GM21723 (cell line): Measurements from ENCODE around the gene CKS2.
"Not testable (repeated sequence)": the region's sequence is repeated elsewhere in the genome, so short reads cannot be mapped to it uniquely, and the experiment has no call there.

Source experiments
- ATAC-seq: cut with Tn5 transposase; IDR thresholded peaks from one replicate; pipeline ENCODE4 v1.9.1; 2021; ENCODE audit warnings: mild to moderate bottlenecking, moderate library complexity; ENCODE audit not compliant: unreplicated experiment

Gene CKS2

DNA sequence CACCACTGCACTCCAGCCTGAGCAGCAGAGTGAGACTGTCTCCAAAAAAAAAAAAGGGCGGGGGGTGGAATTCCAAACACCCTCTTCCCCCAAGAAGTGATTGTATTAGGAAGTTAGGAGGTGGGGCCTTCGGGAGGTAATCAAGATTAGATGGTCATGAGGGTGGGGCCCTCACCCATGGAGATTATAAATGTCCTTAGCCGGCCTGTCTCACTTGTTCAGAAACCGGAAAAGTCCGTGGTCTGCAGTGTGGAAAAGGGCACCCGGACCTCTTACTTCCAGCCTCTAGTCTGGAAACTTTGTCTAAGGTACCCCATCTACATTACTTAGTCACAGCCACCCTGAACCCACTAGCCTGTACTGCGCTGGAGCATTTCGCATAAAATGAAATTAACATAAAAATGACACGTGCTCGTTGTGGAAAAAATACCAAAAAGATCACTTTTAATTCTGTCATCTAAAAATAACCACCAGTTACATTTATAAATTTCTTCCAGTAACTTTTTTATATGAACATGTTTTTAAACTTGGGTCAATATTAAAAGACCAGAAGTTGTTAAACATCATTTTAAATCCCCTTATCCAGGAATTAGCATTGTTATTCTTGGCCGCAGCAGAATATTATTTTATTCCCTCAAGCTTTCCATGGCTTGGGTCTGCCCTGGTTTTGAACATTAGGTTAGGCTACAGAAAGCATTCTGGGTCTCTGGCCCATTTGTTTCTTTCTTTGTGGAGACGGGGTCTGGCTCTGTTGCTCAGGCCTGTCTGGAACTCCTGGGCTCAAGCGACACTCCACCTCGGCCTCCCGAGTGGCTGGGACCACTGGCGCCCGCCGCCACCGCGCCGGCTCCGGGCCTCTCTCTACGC is 1.2 kb upstream of the CKS2 start:
- no peak for ATAC-seq

DNA sequence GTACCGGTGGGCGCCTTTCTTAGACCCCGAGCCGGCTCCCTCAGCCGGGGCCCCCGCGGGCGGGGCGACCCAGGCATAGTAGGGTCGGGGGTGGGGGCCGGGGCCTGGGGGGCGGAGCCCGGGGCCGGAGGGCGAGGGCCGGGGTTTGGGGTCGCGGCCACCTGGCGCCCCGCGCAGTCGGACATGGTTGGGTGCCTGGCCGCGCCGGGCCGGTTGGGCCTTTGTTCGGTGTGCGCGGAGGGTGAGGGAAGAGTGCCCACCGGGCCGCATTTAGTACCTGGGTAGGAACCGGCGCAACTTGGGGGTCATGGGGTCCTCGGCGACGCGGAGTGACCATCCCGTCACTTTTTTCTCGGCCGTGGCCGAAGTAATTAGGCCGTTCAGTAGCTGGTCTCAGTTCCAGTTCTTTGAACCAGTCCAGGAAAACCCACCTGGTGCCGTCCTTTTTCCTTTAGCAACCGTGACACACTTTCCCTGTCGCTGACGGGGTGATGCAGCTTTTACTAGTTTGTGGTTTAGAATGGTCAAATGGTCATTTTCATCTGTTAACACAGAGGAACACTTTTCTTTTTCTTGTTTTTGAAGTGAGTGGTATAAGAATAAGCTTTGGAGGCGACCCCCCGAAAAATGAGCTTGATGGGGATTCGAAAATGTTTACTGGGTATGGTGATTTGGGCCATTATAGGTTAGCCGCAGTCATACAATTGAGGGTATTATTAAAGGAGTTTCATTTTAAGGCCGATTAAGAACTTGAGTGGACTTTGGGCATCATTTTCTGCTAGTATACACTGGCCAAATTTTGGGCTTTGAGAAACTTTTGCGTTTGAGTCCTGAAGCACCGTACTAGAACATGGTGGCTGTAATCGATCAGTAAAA is 589 bp downstream of the CKS2 start:
- peak; percentile 9 for ATAC-seq

DNA sequence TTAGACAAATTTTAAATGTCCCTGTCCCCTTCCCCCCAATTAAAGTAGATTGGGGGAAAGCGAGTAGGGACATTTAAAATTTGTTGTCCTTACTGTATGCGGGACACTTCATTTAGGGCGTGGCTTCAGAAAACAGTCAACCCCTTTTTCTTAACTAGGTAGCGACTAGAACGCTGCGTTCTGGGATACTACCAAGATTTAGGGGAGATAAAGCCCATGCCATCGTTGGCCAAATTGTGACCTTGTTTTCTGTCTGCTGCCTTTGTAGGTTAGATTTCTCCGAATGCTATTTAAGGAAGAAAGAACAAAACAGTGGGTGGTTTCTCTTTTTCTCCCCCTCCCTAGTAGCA is 1.2 kb downstream of the CKS2 start:
- ATAC-seq = no peak

DNA sequence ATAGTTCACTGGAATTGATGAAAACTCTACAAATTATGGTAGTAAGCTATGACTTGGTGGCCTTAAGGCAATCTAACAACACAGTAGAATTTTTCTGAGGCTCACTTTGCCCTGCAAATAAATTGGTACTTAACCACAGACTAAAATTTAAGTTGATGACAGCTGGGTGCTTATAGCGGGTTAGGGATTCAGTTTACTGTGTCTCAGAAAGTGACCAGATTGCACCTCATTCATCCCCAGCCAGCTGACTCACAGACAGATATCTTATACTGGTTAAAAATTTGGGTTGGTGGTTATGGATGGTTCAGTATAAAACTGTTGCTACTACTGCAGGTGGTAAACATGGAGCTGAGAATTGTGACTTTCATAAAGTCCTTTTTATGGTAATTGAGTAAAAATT is 2.8 kb downstream of the CKS2 start:
- ATAC-seq = no peak

DNA sequence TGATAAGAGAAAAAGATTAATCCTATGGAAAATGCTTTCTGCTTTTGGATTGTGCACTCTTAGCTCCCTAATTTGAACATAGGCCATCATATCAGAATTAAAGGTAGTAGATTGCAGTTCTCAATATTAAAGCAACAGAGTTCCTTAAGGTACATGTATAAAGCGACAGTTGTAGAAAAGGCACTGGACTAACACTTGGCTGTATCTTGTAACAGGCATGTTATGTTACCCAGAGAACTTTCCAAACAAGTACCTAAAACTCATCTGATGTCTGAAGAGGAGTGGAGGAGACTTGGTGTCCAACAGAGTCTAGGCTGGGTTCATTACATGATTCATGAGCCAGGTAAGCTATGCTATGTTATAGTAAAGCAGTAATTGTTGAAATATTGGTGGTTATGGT is 4.0 kb downstream of the CKS2 start:
- ATAC-seq = no peak

DNA sequence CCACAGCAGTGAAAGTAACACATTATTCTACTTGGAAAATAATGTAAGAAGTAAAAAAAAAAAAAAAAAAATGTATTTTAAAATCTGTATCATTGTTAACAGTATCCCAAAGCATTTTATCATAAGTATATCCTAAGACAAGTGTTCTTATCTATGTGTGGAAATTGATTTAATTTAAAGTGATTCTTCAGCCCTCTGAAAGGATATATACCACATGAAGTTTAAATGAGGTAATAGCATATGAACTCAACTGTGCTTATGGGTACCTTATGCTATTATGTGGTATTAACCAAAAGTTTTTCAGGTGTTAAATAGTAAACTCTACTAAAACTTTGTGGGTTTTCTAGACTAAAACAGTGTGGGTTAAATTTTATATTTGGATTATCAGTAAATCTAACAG is 4.5 kb downstream of the CKS2 start:
- no peak for ATAC-seq

DNA sequence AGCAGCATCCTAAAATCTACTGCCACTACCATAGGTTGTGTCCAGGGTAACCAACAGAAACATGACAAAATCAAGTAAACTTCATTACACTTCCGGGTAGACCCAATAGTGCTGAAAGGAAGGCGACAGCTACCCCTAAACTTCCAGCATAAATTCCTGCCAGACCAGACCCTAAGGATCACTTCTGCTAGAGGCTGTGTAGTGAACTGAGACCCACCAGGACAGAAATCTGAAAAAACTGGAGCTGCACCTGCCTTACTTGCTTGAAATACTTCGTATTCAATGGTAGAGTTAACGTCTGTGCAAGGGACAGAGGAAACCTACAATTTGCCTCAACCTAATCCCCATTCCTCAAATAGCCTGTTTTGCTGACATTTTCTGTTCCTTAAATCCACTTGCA is 6.3 kb downstream of the CKS2 start:
- ATAC-seq = no peak

DNA sequence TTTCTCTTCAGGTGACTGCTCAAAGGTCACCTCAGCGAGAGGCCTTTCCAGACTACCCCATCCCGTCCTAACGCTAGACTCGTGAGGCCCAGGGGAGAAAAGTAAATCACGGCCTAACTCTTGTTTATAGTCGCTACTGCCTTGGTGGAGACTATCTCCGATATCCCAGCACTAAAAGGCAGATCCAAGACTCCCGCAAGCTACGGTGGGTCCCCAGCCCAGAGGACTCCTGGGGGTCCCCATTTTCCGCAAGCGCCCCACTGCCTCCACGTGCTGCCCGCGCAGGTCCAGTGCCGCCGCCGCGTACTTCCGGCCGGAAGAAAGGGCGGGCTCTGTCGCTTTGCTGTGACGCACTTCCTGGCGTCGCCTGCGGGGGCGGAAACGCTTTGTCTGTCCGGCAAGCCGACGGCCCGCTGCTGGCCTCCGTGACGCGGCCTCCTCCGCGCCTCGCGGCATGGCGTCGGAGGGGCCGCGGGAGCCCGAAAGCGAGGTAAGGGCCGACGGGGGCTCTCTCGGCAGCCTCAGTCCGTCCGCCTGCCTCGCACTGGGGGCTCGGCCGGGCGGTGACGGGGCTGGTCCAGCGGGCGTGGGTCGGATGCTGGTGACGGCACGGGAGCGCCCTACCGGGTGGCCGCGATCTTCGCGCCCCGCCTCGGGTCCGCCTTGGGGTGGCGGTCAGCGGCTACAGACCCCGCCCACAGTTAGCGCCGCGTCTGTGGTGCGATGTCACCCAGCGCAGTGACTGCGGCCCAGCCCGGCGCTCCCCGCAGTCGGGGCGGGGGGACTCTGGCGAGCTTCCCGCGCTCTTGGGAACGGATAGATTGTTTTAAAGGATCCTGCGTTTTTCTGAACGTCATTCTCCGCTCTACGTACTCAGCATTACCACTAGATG is 7.4 kb downstream of the CKS2 start, which contains the start of gene SECISBP2:
Gene SECISBP2, plus strand, starts transcription at position 378 of the 892 bp plus-strand sequence. Its CDS starts 77 bp downstream, at position 455.
- ATAC-seq = peak; percentile 88

DNA sequence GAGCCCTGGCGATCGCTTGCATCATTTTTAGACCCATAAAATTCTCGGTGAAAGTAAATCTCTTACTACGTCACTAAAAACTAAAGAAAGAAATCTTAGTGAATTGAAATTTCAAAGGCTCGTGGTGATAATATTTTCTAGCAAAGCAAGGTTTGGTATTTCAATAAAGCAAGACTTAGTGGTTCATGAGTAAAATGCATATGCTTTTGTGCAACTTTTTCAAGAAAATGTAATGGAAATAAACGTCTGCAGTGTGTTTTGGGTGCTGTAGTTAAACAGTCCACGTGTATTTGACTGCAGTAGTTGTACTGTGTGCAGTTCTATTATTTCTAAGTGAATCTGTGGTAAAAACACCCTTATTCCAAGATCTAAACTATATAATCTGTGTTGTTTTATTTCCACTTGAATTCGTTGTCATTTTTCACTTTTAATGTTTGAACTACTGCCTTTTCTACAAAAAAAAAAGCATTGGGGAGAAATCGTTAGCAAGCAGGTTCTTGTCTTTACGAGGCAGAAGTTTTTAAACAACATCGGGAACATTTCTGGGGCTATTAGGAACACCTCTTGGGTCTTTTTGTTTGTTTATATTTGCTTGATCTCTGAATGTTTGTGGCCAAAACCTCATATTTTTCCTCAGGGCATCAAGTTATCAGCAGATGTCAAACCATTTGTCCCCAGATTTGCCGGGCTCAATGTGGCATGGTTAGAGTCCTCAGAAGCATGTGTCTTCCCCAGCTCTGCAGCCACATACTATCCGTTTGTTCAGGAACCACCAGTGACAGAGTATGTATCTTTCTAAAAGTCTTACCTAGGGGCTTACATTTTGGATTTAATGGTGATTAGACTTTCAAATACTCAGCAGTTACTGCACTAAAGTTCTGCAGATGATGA is 8.3 kb downstream of the CKS2 start:
- no peak for ATAC-seq

DNA sequence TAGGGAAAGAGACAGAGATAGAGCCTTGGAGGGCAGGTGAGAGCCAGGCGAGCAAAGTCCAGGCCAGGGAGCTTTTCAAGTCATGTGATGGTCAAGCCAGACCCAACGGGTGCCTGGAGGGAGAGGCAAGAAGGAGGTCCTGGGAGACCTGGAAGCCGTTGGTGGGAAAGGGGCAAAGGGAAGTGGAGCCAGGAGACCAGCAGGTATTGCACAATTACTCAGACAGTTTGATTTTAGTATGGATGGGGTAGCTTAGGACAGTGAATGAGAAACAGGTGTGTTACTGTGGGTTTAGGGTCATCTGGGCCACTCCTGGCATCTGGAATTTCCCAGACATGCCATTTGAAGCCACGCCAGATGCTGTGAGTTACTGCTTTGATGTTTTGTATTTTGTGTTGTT is 12.4 kb downstream of the CKS2 start:
- ATAC-seq = no peak

DNA sequence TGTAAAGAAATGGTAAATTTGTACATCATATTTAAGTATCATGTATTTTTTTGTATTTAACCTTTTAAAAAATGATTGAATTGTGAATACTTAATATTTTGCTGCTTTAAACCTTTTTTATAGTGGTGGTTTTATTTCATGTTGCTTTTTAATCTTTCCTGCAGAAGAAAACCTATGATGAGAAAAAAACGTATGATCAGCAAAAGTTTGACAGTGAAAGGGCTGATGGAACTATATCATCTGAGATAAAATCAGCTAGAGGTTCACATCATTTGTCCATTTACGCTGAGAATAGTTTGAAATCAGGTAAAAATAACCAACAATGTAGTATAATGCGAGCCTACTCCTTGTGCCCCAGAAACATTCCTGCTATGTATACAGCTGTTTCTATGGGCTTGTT is 14.7 kb downstream of the CKS2 start:
- ATAC-seq = no peak

DNA sequence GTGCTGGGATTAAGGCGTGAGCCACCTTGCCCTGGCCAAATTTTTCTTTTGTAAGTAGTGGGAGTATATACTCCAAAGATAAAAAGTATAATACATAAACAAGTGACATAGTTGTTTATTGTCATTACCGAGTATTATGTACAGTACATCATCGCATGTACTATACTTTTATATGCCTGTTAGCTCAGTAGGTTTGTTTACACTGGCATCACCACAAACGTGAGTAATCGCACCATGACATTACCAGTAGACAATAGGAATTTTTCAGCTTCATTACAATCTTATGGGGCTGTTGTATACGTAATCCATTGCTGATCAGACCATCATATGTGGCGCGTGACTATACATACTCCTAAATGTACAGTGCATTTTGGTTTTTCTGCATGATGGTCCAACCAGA is 17.1 kb downstream of the CKS2 start:
- no peak for ATAC-seq

DNA sequence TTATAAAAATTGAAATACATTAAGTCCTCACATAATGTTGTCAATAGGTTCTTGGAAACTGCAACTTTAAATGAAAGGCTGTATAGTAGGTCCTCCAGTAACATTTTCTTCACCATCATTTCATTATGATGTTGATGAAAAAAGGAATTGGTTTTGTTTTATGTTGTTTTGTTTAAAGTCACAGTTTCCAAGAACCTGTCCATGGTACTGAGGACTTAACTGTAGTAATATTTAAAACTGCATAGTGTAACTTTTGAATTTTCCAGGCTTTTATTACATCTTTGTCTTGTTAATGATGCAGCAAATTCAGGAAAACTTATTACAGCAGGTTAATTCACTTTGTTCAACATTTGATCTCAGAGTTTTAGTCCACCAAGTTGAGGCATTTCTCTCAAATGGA is 18.9 kb downstream of the CKS2 start:
- no peak for ATAC-seq

DNA sequence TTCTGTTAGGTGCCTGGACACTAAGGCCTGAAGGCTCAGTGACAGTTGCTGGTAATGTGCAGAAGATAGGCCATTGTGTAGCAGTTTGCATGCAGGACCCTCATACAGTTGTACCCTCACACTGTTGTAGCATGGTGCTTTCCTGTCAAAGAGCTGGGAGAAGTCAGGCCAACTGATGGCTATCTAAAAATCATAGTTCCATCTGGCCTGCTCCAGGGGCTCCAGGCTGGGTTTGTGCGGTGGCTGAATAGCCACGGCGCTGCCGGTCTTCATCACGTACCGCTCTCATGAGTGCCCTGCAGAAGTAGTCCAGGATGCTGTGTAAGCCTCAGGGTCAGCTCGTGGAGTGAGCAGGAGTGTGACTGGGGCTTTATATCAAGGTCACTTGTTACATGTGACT is 19.5 kb downstream of the CKS2 start:
- no peak for ATAC-seq

DNA sequence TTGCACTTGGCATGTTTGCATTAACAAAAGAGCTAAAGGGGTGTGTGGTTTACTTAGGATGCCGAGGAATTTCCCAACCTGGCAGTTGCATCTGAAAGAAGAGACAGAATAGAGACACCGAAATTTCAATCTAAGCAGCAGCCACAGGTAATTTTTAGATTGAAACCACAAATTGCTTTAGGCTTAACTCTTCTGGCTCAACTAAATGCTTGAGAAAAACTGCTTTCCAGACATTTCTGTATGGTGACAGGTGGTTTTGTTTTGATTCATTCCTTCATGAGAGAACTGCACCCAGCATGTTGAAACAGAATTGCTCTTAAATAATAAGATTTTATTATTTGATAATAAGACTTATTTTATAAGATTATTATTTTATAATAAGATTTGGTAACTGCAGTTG is 28.8 kb downstream of the CKS2 start:
- ATAC-seq = peak; percentile 43

DNA sequence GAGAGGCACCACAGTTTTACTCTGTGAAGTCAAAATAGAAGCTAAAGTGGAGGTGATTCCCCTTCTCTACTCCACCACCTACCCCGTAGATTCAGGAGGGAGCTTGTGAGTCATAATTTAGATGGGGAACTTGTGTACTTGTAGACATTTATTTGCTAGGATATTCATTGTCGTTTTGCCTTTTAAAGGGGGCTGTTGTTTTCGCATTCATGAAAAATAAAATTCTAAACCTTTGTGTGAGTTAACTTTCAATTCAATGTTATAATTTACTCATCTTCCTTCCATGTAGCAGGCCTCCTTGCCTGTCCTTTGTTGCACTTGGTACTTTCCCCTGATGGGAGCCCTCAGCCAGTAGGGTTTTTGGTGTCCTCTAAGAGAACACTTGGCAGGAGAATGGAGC is 29.3 kb downstream of the CKS2 start:
- peak; percentile 84 for ATAC-seq

DNA sequence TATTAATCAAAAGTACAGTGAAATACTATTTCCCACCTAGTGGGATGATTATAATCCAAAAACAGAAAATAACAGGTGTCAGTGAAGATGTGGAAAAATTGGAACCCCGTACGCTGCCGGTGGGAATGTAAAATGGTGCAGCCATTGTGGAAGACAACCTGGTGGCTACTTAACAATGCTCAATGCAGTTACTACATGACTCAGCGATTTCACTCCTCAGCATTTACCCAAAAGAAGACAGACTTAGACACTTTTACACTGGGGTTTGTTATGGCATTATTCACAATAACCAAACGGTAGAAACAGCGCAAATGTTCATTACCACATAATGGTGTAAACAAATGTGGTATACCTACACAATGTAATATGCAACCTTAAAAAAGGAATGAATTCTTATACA is 31.2 kb downstream of the CKS2 start:
- ATAC-seq = no peak

DNA sequence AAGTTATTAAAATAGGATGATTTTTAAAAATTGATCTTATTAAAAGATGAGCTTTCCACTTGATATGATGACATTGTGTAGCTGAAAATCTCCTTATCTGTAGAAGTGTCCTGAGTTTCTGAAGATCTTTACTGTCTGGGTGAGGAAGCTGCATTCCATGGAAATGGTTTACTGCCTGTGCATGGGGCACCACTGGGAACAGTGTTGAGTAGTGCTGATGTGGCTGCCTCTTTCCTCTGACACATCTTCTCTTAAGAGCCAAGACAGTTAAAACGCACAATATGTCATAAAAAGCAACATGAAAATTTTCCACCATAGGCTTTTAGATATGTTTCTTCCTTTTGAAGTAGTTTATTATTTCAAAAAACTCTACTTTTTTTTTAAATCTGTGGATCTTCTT is 32.0 kb downstream of the CKS2 start:
- ATAC-seq = no peak

DNA sequence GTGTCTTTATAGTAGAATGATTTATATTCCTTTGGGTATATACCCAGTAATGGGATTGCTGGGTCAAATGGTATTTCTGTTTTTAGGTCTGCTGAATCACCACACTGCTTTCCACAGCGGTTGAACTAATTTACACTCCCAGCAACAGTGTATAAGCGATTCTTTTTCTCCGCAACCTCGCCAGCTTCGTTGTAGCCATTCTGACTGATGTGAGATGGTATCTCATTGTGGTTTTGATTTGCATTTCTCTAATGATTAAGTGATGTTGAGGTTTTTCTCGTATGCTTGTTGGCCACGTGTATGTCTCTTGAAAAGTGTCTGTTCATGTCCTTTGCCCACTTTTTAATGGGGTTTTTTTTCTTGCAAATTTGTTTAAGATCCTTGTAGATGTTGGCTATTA is 32.8 kb downstream of the CKS2 start:
- not testable (repeated sequence) for ATAC-seq

DNA sequence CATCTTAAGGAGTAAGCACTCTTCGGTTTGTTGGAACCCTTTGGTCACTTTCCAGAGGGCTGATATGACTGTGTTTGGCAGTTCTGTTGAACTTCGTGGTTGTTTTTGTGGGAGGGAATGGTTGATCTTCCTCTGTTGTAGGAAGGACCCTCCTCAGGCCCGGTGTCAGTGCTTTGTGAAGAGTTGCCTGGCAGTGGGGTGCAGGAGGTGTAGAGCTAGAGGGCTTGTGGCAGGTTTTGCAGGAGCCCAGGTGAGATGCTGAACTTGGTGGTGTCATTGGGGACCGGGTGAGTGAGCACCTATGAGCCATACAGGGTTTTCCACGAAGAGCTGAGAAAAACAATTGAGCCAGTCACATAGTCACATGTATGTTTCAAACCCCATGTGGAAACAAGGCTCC is 34.5 kb downstream of the CKS2 start:
- no peak for ATAC-seq
